HG03439 (cell line): ENCODE results near the gene CTSA.
A peak's percentile ranks its signal among the peaks of the same experiment; 100 is the strongest.

Experiments
- ATAC-seq: cut with Tn5 transposase; IDR thresholded peaks from one replicate; pipeline ENCODE4 v1.9.1; 2021; ENCODE audit warnings: mild to moderate bottlenecking, moderate library complexity; ENCODE audit not compliant: unreplicated experiment

Gene CTSA

GRCh38 chr20:45934586-45935415 is 43.7 kb downstream of the CTSA start, which contains the start of gene PCIF1:
TSS of gene PCIF1 (plus strand) at chr20:45934683. CDS start at chr20:45939000, 4,317 bp downstream.
- ATAC-seq = peak; percentile 78

GRCh38 chr20:45935416-45936046 is 44.4 kb downstream of the CTSA start:
- ATAC-seq = peak; percentile 26

DNA sequence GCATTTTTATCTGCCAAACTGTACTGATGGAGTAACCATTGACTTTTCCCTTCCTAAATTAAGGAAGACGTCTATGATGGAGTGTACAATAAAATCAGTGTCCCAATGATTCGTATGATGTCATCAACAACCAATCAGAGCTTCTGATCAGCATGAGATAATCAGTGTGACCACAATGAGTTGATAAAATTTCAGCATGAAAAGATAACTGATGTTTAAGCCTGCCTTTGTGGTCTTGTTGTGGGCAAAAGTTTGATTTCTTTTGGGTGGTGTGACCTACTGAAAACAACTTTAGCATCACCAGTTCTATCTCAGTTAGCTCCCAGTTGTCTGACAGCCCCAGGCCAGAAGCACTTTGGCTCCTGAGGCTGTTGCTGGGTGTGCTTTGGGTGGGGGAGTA is 46.6 kb downstream of the CTSA start:
- no peak for ATAC-seq

- no peak for ATAC-seq
Measured at GRCh38 chr20:45938727-45939438, 47.7 kb downstream of the CTSA start.

- ATAC-seq = no peak
Measured at GRCh38 chr20:45940053-45940452, 48.9 kb downstream of the CTSA start.

- no peak for ATAC-seq
Measured at GRCh38 chr20:45940469-45940868, 49.3 kb downstream of the CTSA start.

- ATAC-seq = no peak
Measured at GRCh38 chr20:45943613-45944012, 52.5 kb downstream of the CTSA start.

GRCh38 chr20:45944151-45944964 is 53.2 kb downstream of the CTSA start:
- no peak for ATAC-seq

DNA sequence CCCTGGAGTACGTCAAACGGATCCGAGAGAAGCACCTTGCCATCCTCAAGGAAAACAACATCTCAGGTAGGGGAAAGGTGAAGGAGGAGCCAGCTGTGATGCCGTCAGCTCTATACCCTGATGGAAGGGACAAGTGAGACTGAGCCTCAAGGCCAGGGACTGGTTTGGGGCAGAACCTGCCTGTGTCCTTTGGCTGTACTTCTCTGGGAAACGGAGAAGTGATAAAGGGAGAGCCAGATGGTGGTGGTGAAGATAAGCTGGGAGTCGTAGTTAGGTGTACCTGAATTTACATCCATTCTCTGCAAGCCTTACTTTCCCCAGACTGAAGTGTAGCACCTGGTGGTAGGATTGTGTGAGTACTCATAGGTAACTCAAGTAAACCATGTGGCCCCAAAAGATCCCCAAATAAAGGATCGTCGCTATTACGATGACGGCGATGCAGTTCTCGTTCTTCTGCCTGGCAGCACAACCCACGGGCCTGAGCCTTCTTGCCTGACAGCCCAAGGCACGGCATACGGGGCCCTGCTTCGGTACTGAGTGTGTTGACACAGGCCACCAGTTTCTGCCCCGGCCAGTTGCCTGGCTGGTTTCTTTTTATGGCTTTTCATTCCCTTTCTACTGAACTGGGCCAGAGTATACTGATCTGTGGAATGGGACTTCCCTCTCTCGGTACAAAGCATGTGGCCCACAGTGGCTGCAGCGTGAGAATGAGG is 54.0 kb downstream of the CTSA start:
- no peak for ATAC-seq

GRCh38 chr20:45945678-45946148 is 54.6 kb downstream of the CTSA start:
- ATAC-seq = no peak

- no peak for ATAC-seq
Measured at GRCh38 chr20:45946149-45946970, 55.2 kb downstream of the CTSA start.

DNA sequence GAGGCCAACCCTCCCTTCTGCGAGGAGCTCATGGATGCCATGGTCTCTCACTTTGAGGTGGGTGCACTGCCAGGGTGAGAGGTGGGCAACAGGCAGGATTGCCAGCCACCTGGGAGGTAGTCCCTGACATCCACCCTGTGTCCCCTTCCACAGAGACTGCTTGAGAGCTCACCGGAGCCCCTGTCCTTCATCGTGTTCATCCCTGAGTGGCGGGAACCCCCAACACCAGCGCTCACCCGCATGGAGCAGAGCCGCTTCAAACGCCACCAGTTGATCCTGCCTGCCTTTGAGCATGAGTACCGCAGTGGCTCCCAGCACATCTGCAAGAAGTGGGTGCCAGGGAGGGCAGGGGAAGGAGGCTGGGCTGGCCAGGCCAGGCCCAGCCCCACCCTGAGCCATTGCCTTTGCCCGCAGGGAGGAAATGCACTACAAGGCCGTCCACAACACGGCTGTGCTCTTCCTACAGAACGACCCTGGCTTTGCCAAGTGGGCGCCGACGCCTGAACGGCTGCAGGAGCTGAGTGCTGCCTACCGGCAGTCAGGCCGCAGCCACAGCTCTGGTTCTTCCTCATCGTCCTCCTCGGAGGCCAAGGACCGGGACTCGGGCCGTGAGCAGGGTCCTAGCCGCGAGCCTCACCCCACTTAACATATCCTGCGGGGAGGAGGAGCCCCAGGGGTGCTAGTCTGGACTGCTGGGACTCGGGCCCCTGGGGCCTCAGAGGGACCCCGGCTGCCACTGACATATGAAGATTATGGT is 56.2 kb downstream of the CTSA start:
- ATAC-seq = no peak

DNA sequence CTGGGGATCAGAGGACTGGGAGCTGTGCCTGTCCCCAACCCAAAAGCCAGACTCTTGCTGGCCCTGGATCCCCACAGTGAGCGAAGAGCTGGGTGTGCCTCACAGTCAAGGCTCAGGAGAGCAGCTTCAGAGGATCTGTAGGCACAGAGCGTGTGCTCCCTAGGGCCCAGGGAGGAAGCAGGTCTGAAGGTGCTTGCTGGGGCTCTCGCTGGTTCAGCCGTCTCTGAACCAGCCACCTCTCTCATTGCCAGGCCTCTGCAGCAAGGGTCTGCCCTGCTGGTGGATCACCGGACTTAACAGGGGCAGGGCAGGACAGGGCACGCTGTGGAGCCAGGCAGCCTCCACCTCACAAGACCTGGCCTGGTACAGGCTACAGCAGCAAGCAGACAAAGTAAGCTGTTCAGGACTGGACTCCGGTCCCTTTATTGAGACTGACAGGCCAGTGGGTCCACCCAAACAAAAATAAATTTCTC is 57.2 kb downstream of the CTSA start:
- no peak for ATAC-seq
